Peyer's patch (tissue), 4 donors: ENCODE results near the gene CHCHD3.

Source experiments
- POLR2A ChIP-seq, 2 donors: fragments of 450-650 bp; IDR thresholded peaks; one replicate each; pipeline ENCODE4 v1.5.1; 2017; ENCODE audit warnings: antibody characterized with exemption in 2 of 2, mild to moderate bottlenecking in 2 of 2, moderate library complexity in 2 of 2
- TF ChIP-seq, protein P1 (sequence below), 6 experiments: fragments of 450-650 bp in 4 of 6; fragments of 200-600 bp in 2 of 6; sonication (generic) in 1 of 6; IDR thresholded peaks; one replicate each; pipeline ENCODE4 v1.5.1; 2017 to 2019; ENCODE audit warnings: antibody characterized with exemption in 6 of 6, mild to moderate bottlenecking in 3 of 6, moderate library complexity in 1 of 6

DNA sequence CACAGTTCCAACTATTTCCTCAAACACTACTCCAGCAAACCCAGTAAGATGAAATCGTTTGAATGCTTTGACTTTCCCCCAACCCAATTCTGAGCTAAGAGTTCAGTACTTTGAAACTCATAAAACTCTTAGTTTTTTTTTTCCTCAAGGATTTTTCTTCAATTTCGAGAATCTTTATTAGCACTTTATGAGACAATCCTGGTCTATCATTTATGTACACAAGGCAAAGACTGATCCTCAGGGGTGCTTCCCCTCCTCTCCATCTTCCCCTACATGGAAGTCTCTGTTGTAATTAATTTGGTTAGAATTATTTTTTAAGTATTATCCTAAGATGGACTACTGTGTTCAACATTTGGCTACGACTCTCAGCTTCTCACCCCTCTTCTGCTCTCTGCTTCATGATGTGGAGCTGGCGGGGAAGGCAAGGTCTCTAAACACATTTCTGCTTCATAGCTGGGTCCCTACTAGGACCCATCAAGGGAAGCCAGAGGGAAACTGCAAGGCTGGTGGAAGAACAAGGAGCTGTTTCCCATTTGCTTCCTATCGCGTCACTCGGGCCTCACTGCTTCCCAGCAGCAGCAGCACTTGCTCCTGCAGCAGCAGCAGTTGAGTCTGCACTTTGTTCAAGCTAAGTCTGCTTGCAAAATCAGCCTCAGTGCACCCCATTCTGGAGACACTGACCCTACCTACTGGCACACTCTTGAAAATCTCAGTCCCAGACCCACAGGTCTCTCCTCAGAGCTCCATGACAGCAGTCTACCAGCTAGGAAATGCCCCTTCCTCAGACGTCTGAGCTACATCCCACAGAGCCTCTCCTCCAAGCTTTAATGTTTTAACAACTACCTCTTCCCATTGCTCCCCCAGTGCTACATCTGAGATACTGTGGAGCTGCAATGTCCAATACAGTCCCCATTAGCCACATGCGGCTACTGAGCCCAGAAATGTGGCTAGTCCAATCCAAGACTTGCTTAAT lies 90.0 kb downstream of the CHCHD3 start:
- no peak for TF ChIP-seq POLR2A (IDR thresholded peaks at IDR 0.05)
- TF ChIP-seq, protein P1, sequence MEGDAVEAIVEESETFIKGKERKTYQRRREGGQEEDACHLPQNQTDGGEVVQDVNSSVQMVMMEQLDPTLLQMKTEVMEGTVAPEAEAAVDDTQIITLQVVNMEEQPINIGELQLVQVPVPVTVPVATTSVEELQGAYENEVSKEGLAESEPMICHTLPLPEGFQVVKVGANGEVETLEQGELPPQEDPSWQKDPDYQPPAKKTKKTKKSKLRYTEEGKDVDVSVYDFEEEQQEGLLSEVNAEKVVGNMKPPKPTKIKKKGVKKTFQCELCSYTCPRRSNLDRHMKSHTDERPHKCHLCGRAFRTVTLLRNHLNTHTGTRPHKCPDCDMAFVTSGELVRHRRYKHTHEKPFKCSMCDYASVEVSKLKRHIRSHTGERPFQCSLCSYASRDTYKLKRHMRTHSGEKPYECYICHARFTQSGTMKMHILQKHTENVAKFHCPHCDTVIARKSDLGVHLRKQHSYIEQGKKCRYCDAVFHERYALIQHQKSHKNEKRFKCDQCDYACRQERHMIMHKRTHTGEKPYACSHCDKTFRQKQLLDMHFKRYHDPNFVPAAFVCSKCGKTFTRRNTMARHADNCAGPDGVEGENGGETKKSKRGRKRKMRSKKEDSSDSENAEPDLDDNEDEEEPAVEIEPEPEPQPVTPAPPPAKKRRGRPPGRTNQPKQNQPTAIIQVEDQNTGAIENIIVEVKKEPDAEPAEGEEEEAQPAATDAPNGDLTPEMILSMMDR (IDR thresholded peaks at IDR 0.05), result no peak
